ENCODE data around the gene SLC19A1.

Gene SLC19A1

DNA sequence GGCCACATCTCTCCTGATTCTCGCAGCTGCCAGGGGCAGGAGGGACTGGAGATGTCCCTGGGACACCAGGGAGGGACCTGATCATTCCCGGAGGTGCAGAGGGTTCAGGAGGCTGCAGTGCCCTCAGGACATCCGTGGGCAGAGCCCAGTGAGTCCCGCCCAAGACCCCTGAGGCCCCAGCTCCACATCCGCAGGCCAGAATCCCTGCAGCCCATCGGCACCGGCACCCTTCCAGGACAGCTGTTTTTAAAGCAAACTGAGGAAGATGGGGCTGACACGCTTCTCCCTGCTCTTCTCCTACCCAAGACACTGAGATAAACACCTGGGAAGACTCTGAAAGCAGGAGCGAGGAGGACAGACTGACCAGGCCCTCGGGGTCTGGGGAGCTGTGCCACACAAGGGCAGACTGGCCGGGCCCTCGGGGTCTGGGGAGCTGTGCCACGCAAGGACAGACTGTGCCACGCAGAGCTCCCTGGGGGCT, 25.5 kb downstream of the SLC19A1 start:
- no peak for DNase-seq (ENCODE audit: low spot score)

DNA sequence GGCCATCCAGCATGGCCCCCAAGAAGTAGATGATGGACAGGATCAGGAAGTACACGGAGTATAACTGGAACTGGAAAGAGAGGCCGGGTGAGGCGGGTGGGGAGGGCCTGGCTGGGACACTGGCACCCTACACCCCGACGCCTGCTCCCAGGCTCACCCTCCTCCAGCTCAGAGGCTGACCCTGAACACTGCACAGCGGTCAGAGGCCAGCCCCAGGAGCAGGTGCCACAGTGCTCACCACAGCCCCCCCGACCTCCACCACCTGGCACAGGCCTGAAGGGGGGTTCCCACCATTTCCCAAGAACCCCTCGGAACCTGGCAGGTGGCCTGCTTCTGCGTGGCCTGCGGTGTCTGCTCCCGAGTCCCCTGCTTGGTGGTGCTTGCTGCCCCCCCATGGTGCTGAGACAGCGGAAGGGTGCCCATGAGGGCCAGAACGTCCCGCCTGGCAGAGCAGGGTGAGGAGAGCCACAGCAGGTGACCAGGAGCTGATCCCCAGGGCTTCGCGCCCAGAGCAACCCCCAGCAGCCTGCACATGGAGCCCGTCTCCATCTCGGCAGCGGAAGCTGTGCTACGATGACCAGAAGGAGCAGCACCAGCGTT, 26.1 kb downstream of the SLC19A1 start:
- no peak for DNase-seq (ENCODE audit: low spot score)

DNA sequence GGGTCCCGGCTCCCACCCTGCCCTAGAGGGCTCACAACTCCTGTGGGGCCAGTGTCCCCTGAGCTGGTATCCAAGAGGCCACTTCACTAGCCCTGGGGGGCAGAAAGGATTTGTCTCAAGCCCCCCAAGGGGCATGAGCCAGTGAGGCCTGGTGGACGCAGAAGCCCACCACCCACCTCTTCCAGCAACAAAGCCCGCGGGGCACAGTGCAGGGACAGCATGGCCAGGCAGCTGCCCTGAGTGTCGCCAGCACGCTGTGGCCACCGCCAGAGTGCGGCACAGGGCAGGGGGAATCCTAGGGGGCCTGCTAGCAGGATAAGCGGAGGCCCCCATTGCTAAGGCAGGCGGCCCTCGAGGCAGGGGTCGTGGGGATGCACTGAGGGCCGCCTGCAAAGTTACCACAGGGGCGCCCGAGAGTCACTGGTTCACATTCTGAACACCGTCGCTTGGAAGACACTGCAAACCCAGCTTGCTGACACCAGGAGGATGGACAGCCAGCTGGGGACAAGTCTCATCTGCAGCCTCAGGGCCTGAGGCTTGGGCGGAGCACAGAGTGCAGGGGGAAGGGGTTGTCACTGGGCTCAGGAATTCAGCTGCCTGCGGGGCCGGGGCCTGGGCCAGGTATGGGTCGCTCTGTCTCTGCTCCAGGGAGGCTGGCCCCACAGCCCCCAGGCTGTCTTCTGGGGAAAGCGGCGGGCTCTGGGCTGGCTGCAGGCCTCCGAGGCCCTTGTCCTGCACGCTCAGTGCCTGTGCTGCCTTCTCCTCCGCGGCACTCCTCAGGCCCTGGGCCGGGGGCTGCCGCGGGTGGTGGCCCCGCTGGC, 26.8 kb downstream of the SLC19A1 start:
- DNase-seq (ENCODE audit: low spot score): no peak

DNA sequence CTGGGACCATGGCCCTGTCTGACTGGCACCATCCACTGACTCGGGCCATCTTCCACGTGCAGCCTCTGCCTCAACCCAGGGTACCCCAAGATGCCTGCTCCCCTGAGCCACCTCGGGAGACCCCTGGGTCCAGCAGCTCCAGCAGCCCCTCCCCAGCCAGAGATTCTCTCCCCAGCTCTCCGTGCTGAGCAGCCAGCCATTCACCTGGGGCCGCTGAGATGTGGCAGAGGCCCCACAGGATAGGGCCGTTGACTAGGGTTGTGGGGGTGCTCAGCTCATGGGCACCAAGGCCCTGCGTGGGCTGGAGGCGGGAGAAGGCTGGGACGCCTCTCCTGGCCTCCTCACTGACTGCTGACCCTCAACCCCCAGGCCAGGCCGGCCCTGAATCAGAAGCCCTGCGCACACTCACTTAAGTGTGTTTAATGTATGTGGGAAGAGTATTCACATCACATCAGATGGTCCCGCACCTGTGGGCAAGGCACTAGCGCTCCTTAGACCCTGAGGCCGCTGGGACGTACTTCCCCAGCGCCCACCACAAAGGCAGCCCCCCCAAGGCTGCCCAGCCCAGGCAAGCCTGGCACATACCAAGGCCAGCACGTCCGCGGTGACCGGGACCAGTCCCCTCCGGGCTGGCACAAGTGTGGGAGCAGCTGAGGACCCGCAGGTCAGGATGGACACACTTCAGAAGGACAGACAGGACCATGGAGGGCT, 27.8 kb downstream of the SLC19A1 start:
- DNase-seq (ENCODE audit: low spot score): no peak

DNA sequence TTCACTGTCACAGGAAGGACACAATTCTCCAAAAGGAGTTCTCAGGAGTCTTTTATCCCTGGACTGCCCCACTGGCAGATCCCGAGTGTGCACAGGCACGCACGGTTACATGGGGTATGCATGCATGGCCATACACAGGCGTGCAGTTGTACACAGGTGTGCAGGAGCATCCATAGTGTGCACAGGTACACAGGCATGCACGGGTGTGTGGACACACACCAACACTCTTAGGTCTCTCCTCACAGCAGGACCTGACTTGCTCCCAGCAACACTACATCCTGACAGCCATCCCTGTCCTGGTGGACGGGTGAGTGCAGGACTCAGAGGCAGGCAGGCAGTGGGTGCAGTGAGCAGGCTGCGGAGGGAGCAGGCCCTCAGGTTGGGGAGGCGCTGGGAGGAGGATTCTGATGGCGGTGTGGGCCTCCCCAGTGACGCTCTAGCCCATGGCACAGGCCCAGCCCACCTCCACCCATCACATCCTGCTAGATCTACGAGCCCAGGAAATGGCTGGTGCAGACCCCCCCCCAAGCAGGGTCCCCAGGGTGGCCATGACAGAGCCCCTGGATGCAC, 28.4 kb downstream of the SLC19A1 start:
- no peak for DNase-seq (ENCODE audit: low spot score)

DNA sequence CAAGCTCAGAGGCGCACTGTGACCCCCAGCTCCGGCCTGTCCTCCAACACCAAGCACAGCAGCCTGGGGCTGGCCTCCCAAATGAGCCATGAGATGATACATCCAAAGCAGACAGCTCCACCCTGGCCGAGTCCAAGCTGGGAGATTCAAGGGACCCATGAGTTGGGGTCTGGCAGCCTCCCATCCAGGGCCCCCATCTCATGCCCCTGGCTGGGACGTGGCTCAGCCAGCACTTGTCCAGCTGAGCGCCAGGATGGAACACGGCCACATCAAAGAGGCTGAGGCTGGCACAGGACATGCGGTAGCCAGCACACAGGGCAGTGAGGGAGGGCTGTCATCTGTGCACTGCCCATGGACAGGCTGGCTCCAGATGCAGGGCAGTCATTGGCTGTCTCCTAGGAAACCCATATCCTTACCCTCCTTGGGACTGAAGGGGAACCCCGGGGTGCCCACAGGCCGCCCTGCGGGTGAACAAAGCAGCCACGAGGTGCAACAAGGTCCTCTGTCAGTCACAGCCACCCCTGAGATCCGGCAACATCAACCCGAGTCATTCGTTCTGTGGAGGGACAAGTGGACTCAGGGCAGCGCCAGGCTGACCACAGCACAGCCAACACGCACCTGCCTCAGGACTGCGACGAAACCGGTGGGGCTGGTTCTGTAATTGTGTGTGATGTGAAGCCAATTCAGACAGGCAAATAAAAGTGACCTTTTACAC, 29.1 kb downstream of the SLC19A1 start:
- no peak for DNase-seq (ENCODE audit: low spot score)

DNA sequence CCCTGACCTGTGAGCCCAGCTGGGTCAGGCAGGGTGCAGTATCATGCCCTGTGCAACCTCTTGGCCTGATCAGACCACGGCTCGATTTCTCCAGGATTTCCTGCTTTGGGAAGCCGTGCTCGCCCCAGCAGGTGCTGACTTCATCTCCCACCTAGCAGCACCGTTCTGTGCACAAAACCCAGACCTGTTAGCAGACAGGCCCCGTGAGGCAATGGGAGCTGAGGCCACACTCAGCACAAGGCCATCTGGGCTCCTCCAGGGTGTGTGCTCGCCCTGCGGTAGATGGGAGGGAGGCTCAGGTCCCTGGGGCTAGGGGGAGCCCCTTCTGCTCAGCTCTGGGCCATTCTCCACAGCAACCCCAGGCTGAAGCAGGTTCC, 29.6 kb downstream of the SLC19A1 start:
- DNase-seq (ENCODE audit: low spot score): no peak

DNA sequence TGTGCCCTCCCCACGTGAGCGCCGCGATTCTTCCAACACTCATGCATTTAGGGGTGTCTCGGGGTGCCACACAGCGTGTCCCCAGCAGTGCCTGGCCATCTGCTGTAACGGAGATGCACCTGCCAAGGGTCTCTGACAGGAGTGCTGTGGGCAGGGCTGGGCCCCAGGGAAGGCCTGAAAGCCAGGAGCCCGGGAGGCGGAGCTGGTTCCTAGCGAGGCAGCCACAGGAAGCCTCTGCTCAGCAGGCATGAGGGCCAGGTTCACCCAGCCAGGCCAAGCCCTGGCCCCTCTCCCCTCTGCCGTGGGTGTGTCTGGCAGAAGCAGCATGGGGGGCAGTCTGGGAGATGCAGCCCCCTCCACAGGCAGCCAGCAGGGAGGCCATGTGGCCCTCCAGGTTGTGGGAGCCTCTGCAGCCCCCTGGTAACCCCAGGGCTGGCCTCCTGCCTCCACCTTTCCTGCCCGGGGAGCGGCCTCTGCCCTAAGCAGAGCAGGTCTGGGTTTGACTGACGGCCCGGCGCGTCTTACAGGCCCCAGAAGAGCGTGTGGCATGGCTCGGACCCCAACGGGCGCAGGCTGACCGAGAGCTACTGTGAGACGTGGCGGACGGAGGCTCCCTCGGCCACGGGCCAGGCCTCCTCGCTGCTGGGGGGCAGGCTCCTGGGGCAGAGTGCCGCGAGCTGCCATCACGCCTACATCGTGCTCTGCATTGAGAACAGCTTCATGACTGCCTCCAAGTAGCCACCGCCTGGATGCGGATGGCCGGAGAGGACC, 30.4 kb downstream of the SLC19A1 start:
- no peak for DNase-seq (ENCODE audit: low spot score)

DNA sequence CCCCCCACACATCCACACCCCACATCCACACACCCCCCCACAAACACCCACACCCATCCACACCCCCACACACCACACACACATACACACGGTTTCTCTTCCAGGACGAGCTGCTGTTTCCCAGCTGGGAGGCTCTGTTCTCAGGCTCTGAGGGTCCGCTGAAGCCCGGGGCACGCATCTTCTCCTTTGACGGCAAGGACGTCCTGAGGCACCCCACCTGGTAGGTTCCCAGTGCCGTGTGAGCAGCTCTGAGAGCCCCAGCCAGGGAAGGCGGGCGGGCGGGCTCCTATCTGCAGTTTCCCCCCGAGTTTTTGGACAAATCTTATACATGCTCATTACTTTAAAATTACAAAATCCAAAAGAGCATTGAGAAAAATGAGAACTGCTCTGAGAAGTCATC, 31.2 kb downstream of the SLC19A1 start:
- no peak for DNase-seq (ENCODE audit: low spot score)

DNA sequence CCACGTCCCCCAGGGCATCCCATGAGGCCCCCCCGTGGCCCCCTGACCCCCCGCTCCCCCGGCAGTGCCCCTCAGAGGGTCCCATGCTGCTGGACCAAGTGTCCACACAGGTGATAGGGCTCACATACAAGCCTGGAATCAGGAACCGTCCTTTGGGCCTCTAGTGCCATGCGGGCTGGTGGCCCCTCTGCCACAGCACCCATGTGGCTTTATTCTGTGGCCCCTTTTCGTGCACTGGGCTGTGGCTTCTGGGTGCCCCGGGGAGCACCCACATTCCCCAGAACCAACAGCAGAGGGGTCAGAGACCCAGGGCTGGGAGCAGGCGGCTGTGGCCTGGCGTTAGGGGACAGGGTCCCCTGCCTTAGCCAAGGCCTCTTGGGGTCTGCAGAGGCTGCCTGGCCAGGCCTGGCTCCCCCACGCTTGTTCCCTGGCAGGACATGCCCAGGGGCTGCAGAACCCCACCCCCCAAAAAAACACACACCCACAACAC, 31.7 kb downstream of the SLC19A1 start:
- DNase-seq (ENCODE audit: low spot score): no peak

DNA sequence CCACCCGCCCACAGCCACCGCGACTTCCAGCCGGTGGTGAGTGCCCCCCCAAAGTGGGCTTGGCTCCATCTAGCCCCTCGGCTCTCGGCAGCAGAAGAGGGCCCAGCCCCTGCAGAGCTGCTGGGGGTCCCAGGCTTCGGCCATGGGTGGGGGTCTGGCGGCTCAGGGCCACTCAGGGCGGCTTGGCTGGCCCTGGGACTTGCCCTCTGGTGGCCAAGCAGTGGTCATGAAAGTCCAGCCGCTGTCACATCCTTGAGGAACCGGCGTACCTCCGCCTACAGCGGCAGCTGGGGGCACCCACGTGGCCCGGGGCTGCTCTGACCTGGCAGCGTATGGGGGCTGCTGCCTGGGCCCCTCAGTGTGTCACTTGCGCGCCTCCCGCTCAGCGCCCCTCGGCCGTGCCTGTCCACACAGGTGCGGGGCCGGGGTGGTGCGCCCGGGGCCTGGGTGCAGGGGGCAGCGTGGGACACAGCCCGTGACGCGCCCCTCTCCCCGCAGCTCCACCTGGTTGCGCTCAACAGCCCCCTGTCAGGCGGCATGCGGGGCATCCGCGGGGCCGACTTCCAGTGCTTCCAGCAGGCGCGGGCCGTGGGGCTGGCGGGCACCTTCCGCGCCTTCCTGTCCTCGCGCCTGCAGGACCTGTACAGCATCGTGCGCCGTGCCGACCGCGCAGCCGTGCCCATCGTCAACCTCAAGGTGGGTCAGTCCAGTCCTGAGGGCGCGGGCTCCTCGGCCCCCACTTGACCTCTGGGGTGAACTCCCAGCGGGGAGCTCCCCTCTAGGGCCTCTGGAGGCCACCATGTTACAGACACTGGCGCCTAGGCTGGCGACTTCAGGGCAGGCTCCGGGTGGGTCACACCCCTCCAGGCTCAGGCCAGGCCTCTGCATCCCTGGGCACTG, 32.4 kb downstream of the SLC19A1 start:
- DNase-seq (ENCODE audit: low spot score): no peak

DNA sequence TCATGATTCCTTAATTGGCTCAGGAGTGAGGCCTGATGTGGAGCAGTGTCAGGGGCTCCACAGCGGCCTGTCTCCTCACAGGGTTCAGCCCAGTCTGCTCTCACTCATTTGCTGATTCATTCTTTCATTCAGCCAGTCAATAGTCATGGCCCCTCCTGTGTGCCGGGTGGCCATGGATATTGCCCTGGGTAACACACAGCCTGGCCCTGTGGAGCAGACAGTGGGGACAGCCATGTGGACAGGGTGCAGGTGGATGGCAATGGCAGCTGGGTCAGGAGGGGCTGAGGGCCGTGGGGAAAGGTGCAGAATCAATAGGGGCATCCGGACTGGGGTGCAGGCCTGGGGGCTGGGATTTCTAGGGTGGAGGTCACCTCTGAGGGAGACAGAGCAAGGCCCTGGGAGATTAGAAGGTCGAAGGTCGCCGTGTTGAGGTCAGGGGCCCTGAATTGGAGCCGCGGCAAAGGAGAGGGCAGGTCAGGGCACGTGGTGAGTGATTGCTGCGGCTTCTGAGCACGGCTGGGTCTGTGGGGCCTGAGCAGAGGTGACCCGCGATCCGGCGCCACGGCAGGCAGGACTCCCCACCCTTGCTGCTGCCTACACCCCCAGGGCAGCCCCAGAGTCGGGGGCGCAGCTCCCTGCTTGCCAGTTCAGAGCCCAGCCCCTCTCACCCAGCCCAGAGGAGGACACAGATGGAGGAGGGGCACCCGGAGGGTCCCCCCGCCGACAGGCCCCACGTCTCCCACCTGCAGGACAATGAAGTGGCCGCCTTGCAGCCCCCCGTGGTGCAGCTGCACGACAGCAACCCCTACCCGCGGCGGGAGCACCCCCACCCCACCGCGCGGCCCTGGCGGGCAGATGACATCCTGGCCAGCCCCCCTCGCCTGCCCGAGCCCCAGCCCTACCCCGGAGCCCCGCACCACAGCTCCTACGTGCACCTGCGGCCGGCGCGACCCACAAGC, 33.4 kb downstream of the SLC19A1 start:
- no peak for DNase-seq (ENCODE audit: low spot score)

DNA sequence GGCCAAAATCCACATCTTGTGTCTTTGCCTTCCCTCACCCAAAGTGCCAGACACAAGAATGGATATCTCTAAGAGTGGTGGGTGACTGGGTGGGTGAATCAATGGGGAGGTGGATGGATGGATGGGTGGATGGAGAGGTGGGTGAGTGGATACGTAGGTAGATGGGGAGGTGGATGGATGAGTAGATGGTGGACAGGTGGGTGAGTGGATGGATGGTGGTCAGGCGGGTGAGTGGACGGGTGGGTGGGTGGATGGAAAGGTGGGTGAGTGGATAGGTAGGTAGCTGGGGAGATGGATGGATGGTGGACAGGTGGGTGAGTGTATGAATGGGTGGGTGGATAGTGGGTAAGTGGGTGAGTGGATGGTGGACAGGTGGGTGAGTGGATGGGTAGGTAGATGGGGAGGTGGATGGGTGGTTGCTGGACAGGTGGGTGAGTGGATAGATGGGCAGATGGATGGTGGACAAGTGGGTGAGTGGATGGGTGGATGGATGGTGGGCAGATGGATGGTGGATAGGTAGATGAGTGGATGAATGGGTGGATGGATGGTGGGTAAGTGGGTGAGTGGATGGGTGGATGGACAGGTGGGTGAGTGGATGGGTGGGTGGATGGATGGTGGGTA, 34.2 kb downstream of the SLC19A1 start:
- DNase-seq (ENCODE audit: low spot score): no peak

DNA sequence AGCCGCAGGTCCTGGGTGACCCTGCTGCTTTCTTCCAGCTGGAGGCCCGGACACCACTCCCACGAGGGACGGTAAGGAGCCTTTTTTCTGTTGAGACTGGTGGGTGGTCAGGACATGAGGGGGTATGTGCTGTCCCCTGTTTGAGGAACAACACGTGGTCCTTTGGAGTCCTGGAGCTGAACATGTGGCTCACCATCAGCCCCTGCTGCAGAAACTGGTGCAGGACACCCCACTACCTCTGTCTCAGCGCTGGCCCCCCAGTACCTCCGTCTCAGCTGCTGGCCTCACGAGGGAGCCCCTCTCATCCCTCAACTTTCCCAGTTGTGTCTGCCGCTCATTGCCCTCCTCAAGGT, 34.7 kb downstream of the SLC19A1 start:
- no peak for DNase-seq (ENCODE audit: low spot score)

DNA sequence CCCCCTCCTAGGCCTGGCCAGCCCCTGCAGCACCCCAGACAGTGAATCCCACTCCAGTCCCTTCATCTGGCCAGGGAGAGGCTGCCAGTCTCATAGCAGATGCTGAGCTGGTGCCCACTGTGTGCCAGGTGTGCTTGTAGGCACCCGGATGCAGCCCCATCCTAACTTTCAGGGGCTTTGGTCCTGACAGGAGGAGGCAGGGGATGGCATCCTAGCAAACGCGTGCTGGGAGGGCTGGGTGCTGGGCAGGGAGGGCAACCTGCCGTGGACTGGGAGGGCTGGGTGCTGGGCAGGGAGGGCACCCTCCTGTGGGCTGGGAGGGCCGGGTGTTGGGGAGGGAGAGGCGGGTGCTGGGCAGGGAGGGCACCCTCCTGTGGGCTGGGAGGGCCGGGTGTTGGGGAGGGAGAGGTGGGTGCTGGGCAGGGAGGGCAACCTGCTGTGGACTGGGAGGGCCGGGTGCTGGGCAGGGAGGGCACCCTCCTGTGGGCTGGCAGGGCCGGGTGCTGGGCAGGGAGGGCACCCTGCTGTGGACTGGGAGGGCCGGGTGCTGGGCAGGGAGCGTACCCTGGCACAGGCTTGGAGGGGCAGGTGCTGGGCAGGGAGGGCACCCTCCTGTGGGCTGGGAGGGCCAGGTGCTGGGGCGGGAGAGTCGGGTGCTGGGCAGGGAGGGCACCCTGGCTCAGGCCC, 35.3 kb downstream of the SLC19A1 start:
- DNase-seq (ENCODE audit: low spot score): no peak

DNA sequence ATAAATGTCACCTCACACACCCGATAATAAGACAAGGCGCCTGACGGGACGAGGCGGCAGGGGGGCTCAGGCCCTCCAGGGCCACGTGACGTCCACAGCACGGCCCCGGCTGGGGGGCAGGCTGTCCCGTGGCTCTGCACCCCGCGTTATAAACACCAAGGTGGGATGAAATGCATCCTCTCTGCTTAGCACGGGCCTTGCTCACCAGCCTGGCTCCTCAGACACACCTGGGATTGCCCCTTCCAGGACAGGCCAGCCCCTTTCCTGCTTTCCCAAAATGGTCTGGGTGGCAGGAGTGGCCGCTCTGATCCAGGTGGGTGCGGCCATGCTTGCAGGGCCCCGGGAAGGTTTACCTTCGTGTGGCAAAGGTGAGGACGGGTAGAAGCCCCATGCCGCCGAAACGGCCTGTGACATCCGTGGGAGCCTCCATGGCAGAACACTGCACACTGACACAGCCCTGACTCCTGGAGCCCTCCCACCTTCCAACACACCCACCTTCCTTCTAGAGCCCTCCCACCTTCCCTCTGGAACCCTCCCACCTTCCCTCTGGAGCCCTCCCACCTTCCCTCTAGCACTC, 35.9 kb downstream of the SLC19A1 start:
- no peak for DNase-seq (ENCODE audit: low spot score)

DNA sequence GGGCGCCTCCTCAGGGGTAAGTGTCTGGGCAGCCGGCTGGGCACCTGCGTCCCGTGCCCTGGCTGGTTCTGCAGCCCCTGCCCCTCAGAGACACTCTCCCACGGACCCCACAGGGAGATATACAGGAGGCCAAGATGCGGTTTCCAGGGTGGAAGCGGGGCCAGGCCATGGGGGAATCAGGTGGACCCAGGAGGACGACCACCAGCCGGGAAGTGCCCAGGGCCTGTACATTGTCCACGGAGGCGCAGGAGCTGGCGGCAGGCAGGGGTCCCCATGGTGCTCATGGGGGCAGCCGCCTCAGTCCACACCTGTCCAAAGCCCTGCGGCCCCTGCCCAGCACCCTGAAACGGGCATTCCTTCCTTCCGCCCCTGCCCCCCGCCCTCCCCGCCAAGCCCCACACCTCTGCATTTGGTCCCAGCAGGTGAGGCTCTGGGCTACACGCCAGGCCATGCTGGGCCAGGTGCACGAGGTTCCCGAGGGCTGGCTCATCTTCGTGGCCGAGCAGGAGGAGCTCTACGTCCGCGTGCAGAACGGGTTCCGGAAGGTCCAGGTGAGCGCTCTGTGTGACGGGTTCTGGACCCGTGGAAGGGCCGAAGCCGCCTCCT, 36.7 kb downstream of the SLC19A1 start:
- DNase-seq (ENCODE audit: low spot score): no peak
